ENCODE measurements around the gene ALX3. TPM values are rescaled to one million over a fixed set of nuclear protein-coding genes. Genes with fewer than 3 reads are reported as not detected.

Gene ALX3
- polyA plus RNA-seq, 1 experiment, result not detected

- no peak for DNase-seq (ENCODE audit: low read depth, low spot score)
- H3K27me3 ChIP-seq (ENCODE audit: control insufficient read depth, insufficient read depth, low read length), result peaks cover 51% of the 10 kb centered on the region
- no peaks in the 10 kb centered on the region; the same call in 1 of the 2 replicates for H3K9me3 ChIP-seq (ENCODE audit: control insufficient read depth, insufficient read depth, low read length)
- no peak overlapping the region for H3K4me3 ChIP-seq (ENCODE audit: low read depth, low read length)
- no peak overlapping the region for H3K27ac ChIP-seq (ENCODE audit: low read depth, low read length)
- CTCF ChIA-PET, result interaction anchor here (0.5 to 1.4 kb wide), 5 partner anchors 10 to 85 kb away, joined by 3 to 11 read pairs (median 4); no protein-coding TSS in a partner anchor
- no peak for TF ChIP-seq CTCF (IDR thresholded peaks at IDR 0.05; ENCODE audit: low read depth, low read length)
- POLR2A ChIA-PET, result no interaction called here
These were observed 43.7 kb upstream of the ALX3 start for GRCh38 chr1:110114173-110114572.

GRCh38 chr1:110113551-110113950 lies 43.1 kb upstream of the ALX3 start:
- ChIA-PET CTCF (interaction anchor here (0.6 to 1.4 kb wide), 4 partner anchors 11 to 85 kb away, joined by 3 to 6 read pairs (median 4); no protein-coding TSS in a partner anchor), POLR2A (no interaction called here)
- peaks cover 57% of the 10 kb centered on the region for H3K27me3 ChIP-seq (ENCODE audit: control insufficient read depth, insufficient read depth, low read length)
- H3K27ac ChIP-seq (ENCODE audit: low read depth, low read length), result no peak overlapping the region
- no peaks in the 10 kb centered on the region; the same call in 1 of the 2 replicates for H3K9me3 ChIP-seq (ENCODE audit: control insufficient read depth, insufficient read depth, low read length)
- no peak for DNase-seq (ENCODE audit: low read depth, low spot score)
- no peak for TF ChIP-seq CTCF (IDR thresholded peaks at IDR 0.05; ENCODE audit: low read depth, low read length)
- no peak overlapping the region for H3K4me3 ChIP-seq (ENCODE audit: low read depth, low read length)

GRCh38 chr1:110112656-110113055 lies 42.2 kb upstream of the ALX3 start:
- CTCF ChIA-PET, result interaction anchor here (1.4 kb wide), 1 partner anchor 84 kb away, joined by 3 read pairs; no protein-coding TSS in a partner anchor
- TF ChIP-seq CTCF (IDR thresholded peaks at IDR 0.05; ENCODE audit: low read depth, low read length), result no peak
- H3K27me3 ChIP-seq (ENCODE audit: control insufficient read depth, insufficient read depth, low read length), result peaks cover 60% of the 10 kb centered on the region
- H3K27ac ChIP-seq (ENCODE audit: low read depth, low read length), result peak overlapping the region; percentile 39
- DNase-seq (ENCODE audit: low read depth, low spot score), result no peak
- no peaks in the 10 kb centered on the region; the same call in 1 of the 2 replicates for H3K9me3 ChIP-seq (ENCODE audit: control insufficient read depth, insufficient read depth, low read length)
- POLR2A ChIA-PET, result interaction anchor here (0.6 kb wide), 1 partner anchor 20 kb away, joined by 8 read pairs; no protein-coding TSS in a partner anchor
- H3K4me3 ChIP-seq (ENCODE audit: low read depth, low read length), result no peak overlapping the region

- CTCF ChIA-PET, result no interaction called here
- POLR2A ChIA-PET, result interaction anchor here (0.6 kb wide), 1 partner anchor 20 kb away, joined by 8 read pairs; no protein-coding TSS in a partner anchor
These were observed 41.7 kb upstream of the ALX3 start, which contains the start of gene UBL4B for GRCh38 chr1:110112143-110112542. Gene UBL4B, plus strand, starts transcription at chr1:110112443. Its CDS starts 92 bp downstream, at chr1:110112535.

More at GRCh38 chr1:110112143-110112542, 41.7 kb upstream of the ALX3 start, which contains the start of gene UBL4B:
- Histone ChIP-seq H3K27me3 (ENCODE audit: control insufficient read depth, insufficient read depth, low read length) (peaks cover 65% of the 10 kb centered on the region), H3K4me3 (ENCODE audit: low read depth, low read length) (no peak within 1 kb of the TSS), H3K27ac (ENCODE audit: low read depth, low read length) (peak within 1 kb of the TSS; percentile 39), H3K9me3 (ENCODE audit: control insufficient read depth, insufficient read depth, low read length) (no peaks in the 10 kb centered on the region; the same call in 1 of the 2 replicates)
- no peak for TF ChIP-seq CTCF (IDR thresholded peaks at IDR 0.05; ENCODE audit: low read depth, low read length)
- no peak for DNase-seq (ENCODE audit: low read depth, low spot score)

All from AG04450 (cell line).